HCT116 (cell line): ENCODE results near the gene ZBTB16. TPM values are rescaled to one million over a fixed set of nuclear protein-coding genes. Genes with fewer than 3 reads are reported as not detected.

Experiments
- ATAC-seq: fragments of 200-7000 bp; cut with Tn5 transposase; 2 replicates; pipeline ENCODE4 v1.9.1; 2020; ENCODE audit warnings: mild to moderate bottlenecking, moderate library complexity
- BruUV-seq: library from RNA; stranded (reverse); fragments of 400-500 nt; replicated peaks from 2 replicates; lab custom pipeline; 2021; lab: Mats Ljungman, UMichigan
- CTCF ChIA-PET: fragments of 300-600 bp; sonication (Branson Sonifier 250); formaldehyde crosslinking; loops from one replicate; lab custom pipeline; 2021; ENCODE audit warnings: antibody characterized with exemption; lab: Charles Lee
- POLR2A ChIA-PET: fragments of 300-600, 350-600 bp; sonication (Branson Sonifier 250); formaldehyde crosslinking; loops from one replicate; lab custom pipeline; 2021; ENCODE audit warnings: antibody characterized with exemption; lab: Charles Lee
- RAD21 ChIA-PET, 2 experiments: fragments of 300-600 bp; sonication (Branson Sonifier 250); formaldehyde crosslinking; loops; one replicate each; lab custom pipeline; 2023; ENCODE audit warnings: low total read pairs in 2 of 2; ENCODE audit not compliant: uncharacterized antibody in 2 of 2, unreplicated experiment in 2 of 2, low non-redundant PET in 1 of 2; lab: Charles Lee
- DNase-seq: peaks from one replicate; pipeline ENCODE4 v3.0.0-alpha.2; 2010; ENCODE audit warnings: low read depth, low spot score
- H2AFZ ChIP-seq: fragments of 200-600 bp; shearing (Covaris generic), sonication (generic); 2 replicates; pipeline ENCODE4 v1.6.1; 2017; ENCODE audit warnings: low read depth, mixed run types, mixed read lengths, antibody characterized with exemption, low read length; ENCODE audit not compliant: poor library complexity, severe bottlenecking
- H3K27ac ChIP-seq: 2 replicates; pipeline ENCODE4 v1.5.1; 2012; ENCODE audit warnings: low read depth, low read length
- H3K27me3 ChIP-seq: fragments of 200-600 bp; sonication (generic); 2 replicates; pipeline ENCODE4 v1.6.1; 2016; ENCODE audit warnings: mixed run types, low read length, mixed read lengths; ENCODE audit not compliant: insufficient read depth
- H3K36me3 ChIP-seq, 2 experiments: fragments of 200-500 bp in 1 of 2; fragments of 200-600 bp in 1 of 2; sonication (Bioruptor generic) in 1 of 2; sonication (generic) in 1 of 2; 2 replicates each; pipeline versions ENCODE4 v1.5.1 to v1.6.1; 2014 to 2016; ENCODE audit warnings: low read length in 2 of 2, inconsistent platforms in 1 of 2, mixed read lengths in 1 of 2, mixed run types in 1 of 2; ENCODE audit not compliant: insufficient read depth in 2 of 2, control insufficient read depth in 1 of 2
- H3K4me1 ChIP-seq, 2 experiments: fragments of 200-600 bp in 1 of 2; sonication (generic) in 1 of 2; 2 replicates each; pipeline versions ENCODE4 v1.5.1 to v1.6.1; 2012 to 2017; ENCODE audit warnings: low read length in 2 of 2, inconsistent platforms in 1 of 2, mild to moderate bottlenecking in 1 of 2, mixed read lengths in 1 of 2, mixed run types in 1 of 2, moderate library complexity in 1 of 2; ENCODE audit not compliant: insufficient read depth in 2 of 2, control insufficient read depth in 1 of 2
- H3K4me2 ChIP-seq: fragments of 200-600 bp; sonication (generic); 2 replicates; pipeline ENCODE4 v1.6.1; 2017; ENCODE audit warnings: mixed run types, low read length, mixed read lengths
- H3K4me3 ChIP-seq, 2 experiments: fragments of 200-600 bp in 1 of 2; sonication (generic) in 1 of 2; replicated peaks in 1 of 2; 2 replicates each; pipeline ENCODE4 v1.5.1; 2011 to 2016; ENCODE audit warnings: low read length in 2 of 2, control low read depth in 1 of 2, low read depth in 1 of 2, mild to moderate bottlenecking in 1 of 2, mixed read lengths in 1 of 2, mixed run types in 1 of 2
- H3K79me2 ChIP-seq: fragments of 200-600 bp; sonication (generic); 2 replicates; pipeline ENCODE4 v1.6.1; 2017; ENCODE audit warnings: mild to moderate bottlenecking, mixed run types, low read length, moderate library complexity, mixed read lengths; ENCODE audit not compliant: insufficient read depth
- H3K9ac ChIP-seq: fragments of 200-600 bp; sonication (generic); 2 replicates; pipeline ENCODE4 v1.6.1; 2016; ENCODE audit warnings: low read length, mixed read lengths
- H3K9me2 ChIP-seq: fragments of 200-600 bp; sonication (generic), shearing (Covaris generic); 2 replicates; pipeline ENCODE4 v1.6.1; 2017; ENCODE audit warnings: mixed run types, mild to moderate bottlenecking, moderate library complexity; ENCODE audit not compliant: insufficient read depth
- H3K9me3 ChIP-seq, 2 experiments: fragments of 200-500 bp in 1 of 2; fragments of 200-600 bp in 1 of 2; sonication (Bioruptor generic) in 1 of 2; sonication (generic) in 1 of 2; 2 replicates each; pipeline ENCODE4 v1.6.1; 2014 to 2017; ENCODE audit warnings: low read length in 2 of 2, mixed read lengths in 2 of 2, inconsistent platforms in 1 of 2, low read depth in 1 of 2, mild to moderate bottlenecking in 1 of 2, mixed run types in 1 of 2, moderate library complexity in 1 of 2; ENCODE audit not compliant: control insufficient read depth in 1 of 2, insufficient read depth in 1 of 2
- H4K20me1 ChIP-seq: fragments of 200-600 bp; sonication (generic), shearing (Covaris generic); 2 replicates; pipeline ENCODE4 v1.6.1; 2017; ENCODE audit warnings: mixed run types, mild to moderate bottlenecking, moderate library complexity; ENCODE audit not compliant: insufficient read depth
- CBX3 ChIP-seq: IDR thresholded peaks from 2 replicates; pipeline ENCODE4 v1.6.1; 2012; ENCODE audit warnings: low read depth
- EGR1 ChIP-seq: IDR thresholded peaks from 2 replicates; pipeline ENCODE4 v1.6.1; 2012; ENCODE audit warnings: low read depth
- ELF1 ChIP-seq: IDR thresholded peaks from 2 replicates; pipeline ENCODE4 v1.6.1; 2012; ENCODE audit warnings: low read depth, borderline replicate concordance
- EZH2phosphoT487 ChIP-seq: fragments of 200-600 bp; IDR thresholded peaks from 2 replicates; pipeline ENCODE4 v1.6.1; 2018; ENCODE audit warnings: antibody characterized with exemption, borderline replicate concordance
- FOSL1 ChIP-seq: IDR thresholded peaks from 2 replicates; pipeline ENCODE4 v1.6.1; 2012; ENCODE audit warnings: low read depth
- JUND ChIP-seq: IDR thresholded peaks from 2 replicates; pipeline ENCODE4 v1.6.1; 2012
- POLR2AphosphoS5 ChIP-seq: IDR thresholded peaks from 2 replicates; pipeline ENCODE4 v1.6.1; 2011; ENCODE audit warnings: mild to moderate bottlenecking, low read depth, low read length, moderate library complexity
- RAD21 ChIP-seq: IDR thresholded peaks from 2 replicates; pipeline ENCODE4 v1.6.1; 2012; ENCODE audit warnings: low read depth, mild to moderate bottlenecking
- SIN3A ChIP-seq: IDR thresholded peaks from 2 replicates; pipeline ENCODE4 v1.6.1; 2012; ENCODE audit warnings: low read depth
- SP1 ChIP-seq: IDR thresholded peaks from 2 replicates; pipeline ENCODE4 v1.6.1; 2012; ENCODE audit warnings: low read depth
- SRF ChIP-seq: IDR thresholded peaks from 2 replicates; pipeline ENCODE4 v1.6.1; 2012; ENCODE audit warnings: low read depth
- TCF7L2 ChIP-seq: IDR thresholded peaks from 2 replicates; pipeline ENCODE4 v1.7.0; 2011; ENCODE audit warnings: borderline replicate concordance, inconsistent platforms; ENCODE audit not compliant: insufficient read depth, insufficient read length; ENCODE audit errors: extremely low read depth
- YY1 ChIP-seq: IDR thresholded peaks from 2 replicates; pipeline ENCODE4 v1.6.1; 2011; ENCODE audit warnings: low read length, low read depth, moderate library complexity, mild to moderate bottlenecking; ENCODE audit not compliant: insufficient replicate concordance; ENCODE audit errors: extremely low read depth
- ZFX ChIP-seq: fragments of 450-650 bp; IDR thresholded peaks from 2 replicates; pipeline ENCODE4 v1.6.1; 2017
- ZNF274 ChIP-seq: fragments of 200-500 bp; sonication (Bioruptor generic); IDR thresholded peaks from 2 replicates; pipeline ENCODE4 v1.6.1; 2014; ENCODE audit warnings: mild to moderate bottlenecking, low read depth, low read length, inconsistent platforms
- intact Hi-C: fragments of 100-400 bp; cut with micrococcal nuclease; formaldehyde crosslinking; loops from 2 replicates; pipeline ENCODE4 v1.10.0; 2022
- total RNA-seq: library from RNA; stranded (reverse); gene quantifications from one replicate; pipeline ENCODE4 v1.2.1, GENCODE V29; 2021; ENCODE audit not compliant: unreplicated experiment
- TF ChIP-seq, protein P1 (sequence below): IDR thresholded peaks from 2 replicates; pipeline ENCODE4 v1.6.1; 2012
- TF ChIP-seq, protein P2 (sequence below), 3 experiments: fragments of 200-600 bp in 1 of 3; sonication (generic) in 1 of 3; IDR thresholded peaks in 2 of 3; conservative IDR thresholded peaks in 1 of 3; 2 replicates each; pipeline ENCODE4 v1.5.1; 2012 to 2017; ENCODE audit warnings: low read depth in 2 of 3, low read length in 2 of 3, antibody characterized with exemption in 1 of 3, borderline replicate concordance in 1 of 3, control low read depth in 1 of 3, mild to moderate bottlenecking in 1 of 3, mixed read lengths in 1 of 3, mixed run types in 1 of 3, moderate library complexity in 1 of 3; ENCODE audit not compliant: insufficient read depth in 1 of 3
- TF ChIP-seq, protein P3 (sequence below): IDR thresholded peaks from 2 replicates; pipeline ENCODE4 v1.6.1; 2012; ENCODE audit warnings: low read depth
- TF ChIP-seq, protein P4 (sequence below): IDR thresholded peaks from 2 replicates; pipeline ENCODE4 v1.6.1; 2011; ENCODE audit warnings: mild to moderate bottlenecking, low read length, moderate library complexity; ENCODE audit not compliant: insufficient replicate concordance; ENCODE audit errors: extremely low read depth

Gene ZBTB16
- total RNA-seq, 1 experiment from 2014 or later = 0.30 TPM

DNA sequence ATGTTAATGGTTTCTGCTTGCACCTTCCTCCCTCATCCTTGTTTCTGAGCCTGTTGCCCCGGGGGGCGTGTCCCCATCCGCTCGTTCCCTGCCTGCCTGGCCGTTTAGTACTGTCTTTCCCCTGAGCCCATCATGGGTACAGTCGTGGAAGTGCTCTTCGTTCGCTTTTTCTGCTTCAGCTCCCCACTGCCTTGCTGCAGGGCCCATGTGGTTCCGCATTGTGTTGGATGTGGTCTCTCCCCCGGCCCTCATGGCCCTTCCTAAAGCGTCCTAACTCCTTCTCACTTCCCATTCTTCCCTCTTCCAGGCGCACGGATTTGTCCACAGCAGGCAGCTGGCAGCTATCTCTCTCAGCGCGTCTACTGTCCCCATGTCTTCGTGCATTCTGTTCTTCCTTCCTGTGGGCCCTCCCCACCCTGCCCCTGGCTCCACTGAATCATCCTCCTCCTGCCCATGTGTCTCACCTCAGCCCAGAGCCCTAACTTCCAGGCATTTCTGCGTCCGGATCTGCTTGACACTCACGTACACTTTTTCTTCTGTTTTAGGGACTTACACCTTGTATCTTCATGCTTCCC, 98.1 kb downstream of the ZBTB16 start:
- Histone ChIP-seq H3K9me3 (no peaks in the 10 kb centered on the region), H2AFZ (no peak overlapping the region), H3K79me2 (no peaks in the 10 kb centered on the region), H3K4me3 (no peak overlapping the region), H3K4me2 (no peak overlapping the region), H3K9ac (no peak overlapping the region), H3K27me3 (peaks cover 67% of the 10 kb centered on the region), H3K9me2 (no peaks in the 10 kb centered on the region), H3K27ac (no peak overlapping the region), H4K20me1 (no peaks in the 10 kb centered on the region), H3K36me3 (no peaks in the 10 kb centered on the region), H3K4me1 (peaks cover 16 to 17% of the 10 kb centered on the region in 2 experiments)
- intact Hi-C loops = no loop called here
- CTCF ChIA-PET = no interaction called here
- ATAC-seq = no peak
- POLR2A ChIA-PET = no interaction called here
- TF ChIP-seq, protein P1, sequence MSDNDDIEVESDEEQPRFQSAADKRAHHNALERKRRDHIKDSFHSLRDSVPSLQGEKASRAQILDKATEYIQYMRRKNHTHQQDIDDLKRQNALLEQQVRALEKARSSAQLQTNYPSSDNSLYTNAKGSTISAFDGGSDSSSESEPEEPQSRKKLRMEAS = no peak
- TF ChIP-seq, protein P2, sequence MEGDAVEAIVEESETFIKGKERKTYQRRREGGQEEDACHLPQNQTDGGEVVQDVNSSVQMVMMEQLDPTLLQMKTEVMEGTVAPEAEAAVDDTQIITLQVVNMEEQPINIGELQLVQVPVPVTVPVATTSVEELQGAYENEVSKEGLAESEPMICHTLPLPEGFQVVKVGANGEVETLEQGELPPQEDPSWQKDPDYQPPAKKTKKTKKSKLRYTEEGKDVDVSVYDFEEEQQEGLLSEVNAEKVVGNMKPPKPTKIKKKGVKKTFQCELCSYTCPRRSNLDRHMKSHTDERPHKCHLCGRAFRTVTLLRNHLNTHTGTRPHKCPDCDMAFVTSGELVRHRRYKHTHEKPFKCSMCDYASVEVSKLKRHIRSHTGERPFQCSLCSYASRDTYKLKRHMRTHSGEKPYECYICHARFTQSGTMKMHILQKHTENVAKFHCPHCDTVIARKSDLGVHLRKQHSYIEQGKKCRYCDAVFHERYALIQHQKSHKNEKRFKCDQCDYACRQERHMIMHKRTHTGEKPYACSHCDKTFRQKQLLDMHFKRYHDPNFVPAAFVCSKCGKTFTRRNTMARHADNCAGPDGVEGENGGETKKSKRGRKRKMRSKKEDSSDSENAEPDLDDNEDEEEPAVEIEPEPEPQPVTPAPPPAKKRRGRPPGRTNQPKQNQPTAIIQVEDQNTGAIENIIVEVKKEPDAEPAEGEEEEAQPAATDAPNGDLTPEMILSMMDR (IDR thresholded peaks at IDR 0.05 in 2 of 3, conservative IDR thresholded peaks at IDR 0.05 in 1 of 3; ENCODE audit: borderline replicate concordance in 1 of 3, insufficient read depth in 1 of 3, low read depth in 2 of 3, low read length in 2 of 3) = no peak
- no peak for TF ChIP-seq JUND
- no peak for TF ChIP-seq SIN3A
- no peak for TF ChIP-seq CBX3
- no peak for TF ChIP-seq TCF7L2
- no peak for TF ChIP-seq ZFX
- no peak for TF ChIP-seq RAD21
- TF ChIP-seq EGR1 = no peak
- no peak for TF ChIP-seq SP1
- no peak for TF ChIP-seq FOSL1
- no peak for TF ChIP-seq POLR2AphosphoS5
- no peak for TF ChIP-seq YY1
- TF ChIP-seq, protein P3, sequence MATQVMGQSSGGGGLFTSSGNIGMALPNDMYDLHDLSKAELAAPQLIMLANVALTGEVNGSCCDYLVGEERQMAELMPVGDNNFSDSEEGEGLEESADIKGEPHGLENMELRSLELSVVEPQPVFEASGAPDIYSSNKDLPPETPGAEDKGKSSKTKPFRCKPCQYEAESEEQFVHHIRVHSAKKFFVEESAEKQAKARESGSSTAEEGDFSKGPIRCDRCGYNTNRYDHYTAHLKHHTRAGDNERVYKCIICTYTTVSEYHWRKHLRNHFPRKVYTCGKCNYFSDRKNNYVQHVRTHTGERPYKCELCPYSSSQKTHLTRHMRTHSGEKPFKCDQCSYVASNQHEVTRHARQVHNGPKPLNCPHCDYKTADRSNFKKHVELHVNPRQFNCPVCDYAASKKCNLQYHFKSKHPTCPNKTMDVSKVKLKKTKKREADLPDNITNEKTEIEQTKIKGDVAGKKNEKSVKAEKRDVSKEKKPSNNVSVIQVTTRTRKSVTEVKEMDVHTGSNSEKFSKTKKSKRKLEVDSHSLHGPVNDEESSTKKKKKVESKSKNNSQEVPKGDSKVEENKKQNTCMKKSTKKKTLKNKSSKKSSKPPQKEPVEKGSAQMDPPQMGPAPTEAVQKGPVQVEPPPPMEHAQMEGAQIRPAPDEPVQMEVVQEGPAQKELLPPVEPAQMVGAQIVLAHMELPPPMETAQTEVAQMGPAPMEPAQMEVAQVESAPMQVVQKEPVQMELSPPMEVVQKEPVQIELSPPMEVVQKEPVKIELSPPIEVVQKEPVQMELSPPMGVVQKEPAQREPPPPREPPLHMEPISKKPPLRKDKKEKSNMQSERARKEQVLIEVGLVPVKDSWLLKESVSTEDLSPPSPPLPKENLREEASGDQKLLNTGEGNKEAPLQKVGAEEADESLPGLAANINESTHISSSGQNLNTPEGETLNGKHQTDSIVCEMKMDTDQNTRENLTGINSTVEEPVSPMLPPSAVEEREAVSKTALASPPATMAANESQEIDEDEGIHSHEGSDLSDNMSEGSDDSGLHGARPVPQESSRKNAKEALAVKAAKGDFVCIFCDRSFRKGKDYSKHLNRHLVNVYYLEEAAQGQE = no peak
- no peak for TF ChIP-seq EZH2phosphoT487
- no peak for TF ChIP-seq ZNF274
- TF ChIP-seq, protein P4, sequence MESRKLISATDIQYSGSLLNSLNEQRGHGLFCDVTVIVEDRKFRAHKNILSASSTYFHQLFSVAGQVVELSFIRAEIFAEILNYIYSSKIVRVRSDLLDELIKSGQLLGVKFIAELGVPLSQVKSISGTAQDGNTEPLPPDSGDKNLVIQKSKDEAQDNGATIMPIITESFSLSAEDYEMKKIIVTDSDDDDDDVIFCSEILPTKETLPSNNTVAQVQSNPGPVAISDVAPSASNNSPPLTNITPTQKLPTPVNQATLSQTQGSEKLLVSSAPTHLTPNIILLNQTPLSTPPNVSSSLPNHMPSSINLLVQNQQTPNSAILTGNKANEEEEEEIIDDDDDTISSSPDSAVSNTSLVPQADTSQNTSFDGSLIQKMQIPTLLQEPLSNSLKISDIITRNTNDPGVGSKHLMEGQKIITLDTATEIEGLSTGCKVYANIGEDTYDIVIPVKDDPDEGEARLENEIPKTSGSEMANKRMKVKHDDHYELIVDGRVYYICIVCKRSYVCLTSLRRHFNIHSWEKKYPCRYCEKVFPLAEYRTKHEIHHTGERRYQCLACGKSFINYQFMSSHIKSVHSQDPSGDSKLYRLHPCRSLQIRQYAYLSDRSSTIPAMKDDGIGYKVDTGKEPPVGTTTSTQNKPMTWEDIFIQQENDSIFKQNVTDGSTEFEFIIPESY = no peak
- TF ChIP-seq SRF = no peak
- TF ChIP-seq ELF1 = no peak
- no TSS peak for BruUV-seq
- DNase-seq = no peak
- RAD21 ChIA-PET = no interaction called here
